A549 (cell line): ENCODE data around the gene CTLA4.

Experiments used
- MAFK ChIP-seq: fragments of 450-650 bp; IDR thresholded peaks from 2 replicates; pipeline ENCODE4 v1.6.1; 2014; ENCODE audit not compliant: partially characterized antibody
- POLR2A ChIP-seq: IDR thresholded peaks from 2 replicates; pipeline ENCODE4 v1.6.1; 2012; ENCODE audit warnings: mild to moderate bottlenecking, low read length
- SREBF2 ChIP-seq: fragments of 450-650 bp; IDR thresholded peaks from 2 replicates; pipeline ENCODE4 v1.6.1; 2014; ENCODE audit warnings: mild to moderate bottlenecking, moderate library complexity
- TF ChIP-seq, protein P1 (sequence below): fragments of 450-650 bp; IDR thresholded peaks from 2 replicates; pipeline ENCODE4 v1.6.1; 2014; ENCODE audit warnings: antibody characterized with exemption
- TF ChIP-seq, protein P2 (sequence below): fragments of >200 bp; sonication (Bioruptor Twin); formaldehyde crosslinking; IDR thresholded peaks from 3 replicates; pipeline ENCODE4 v1.5.1; 2016

DNA sequence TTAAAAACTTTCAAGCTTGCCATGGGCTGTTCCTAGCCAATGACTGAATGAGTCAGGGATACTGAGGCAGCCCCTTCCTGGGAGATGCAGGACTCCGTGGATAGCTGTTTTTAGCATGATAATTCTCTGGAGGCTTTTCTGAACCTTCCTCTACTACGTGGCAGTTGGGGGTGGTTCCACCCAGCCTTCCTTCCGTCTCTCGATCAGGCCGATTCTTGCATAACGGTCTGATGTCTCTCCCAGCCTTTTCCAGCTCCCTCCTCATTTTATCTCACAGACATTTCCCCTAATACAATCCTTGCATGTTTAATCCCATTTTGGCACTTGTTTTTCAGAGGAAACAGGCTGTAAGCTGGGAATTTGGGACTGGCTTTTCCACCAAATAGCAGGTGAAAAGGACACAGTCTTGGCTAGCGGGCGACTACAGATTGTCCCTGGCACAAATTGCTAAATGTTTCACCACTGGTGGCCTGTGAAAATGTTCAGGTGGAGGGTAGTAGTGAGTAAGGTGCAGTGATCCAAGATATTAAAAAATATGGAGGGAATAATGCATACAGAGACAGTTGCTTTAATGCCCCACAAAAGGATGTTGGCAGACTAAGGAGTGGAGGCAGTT, 21.0 kb upstream of the CTLA4 start:
- TF ChIP-seq MAFK: no peak
- no peak for TF ChIP-seq POLR2A
- no peak for TF ChIP-seq SREBF2
- TF ChIP-seq, protein P1, sequence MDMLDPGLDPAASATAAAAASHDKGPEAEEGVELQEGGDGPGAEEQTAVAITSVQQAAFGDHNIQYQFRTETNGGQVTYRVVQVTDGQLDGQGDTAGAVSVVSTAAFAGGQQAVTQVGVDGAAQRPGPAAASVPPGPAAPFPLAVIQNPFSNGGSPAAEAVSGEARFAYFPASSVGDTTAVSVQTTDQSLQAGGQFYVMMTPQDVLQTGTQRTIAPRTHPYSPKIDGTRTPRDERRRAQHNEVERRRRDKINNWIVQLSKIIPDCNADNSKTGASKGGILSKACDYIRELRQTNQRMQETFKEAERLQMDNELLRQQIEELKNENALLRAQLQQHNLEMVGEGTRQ: no peak
- TF ChIP-seq, protein P2, sequence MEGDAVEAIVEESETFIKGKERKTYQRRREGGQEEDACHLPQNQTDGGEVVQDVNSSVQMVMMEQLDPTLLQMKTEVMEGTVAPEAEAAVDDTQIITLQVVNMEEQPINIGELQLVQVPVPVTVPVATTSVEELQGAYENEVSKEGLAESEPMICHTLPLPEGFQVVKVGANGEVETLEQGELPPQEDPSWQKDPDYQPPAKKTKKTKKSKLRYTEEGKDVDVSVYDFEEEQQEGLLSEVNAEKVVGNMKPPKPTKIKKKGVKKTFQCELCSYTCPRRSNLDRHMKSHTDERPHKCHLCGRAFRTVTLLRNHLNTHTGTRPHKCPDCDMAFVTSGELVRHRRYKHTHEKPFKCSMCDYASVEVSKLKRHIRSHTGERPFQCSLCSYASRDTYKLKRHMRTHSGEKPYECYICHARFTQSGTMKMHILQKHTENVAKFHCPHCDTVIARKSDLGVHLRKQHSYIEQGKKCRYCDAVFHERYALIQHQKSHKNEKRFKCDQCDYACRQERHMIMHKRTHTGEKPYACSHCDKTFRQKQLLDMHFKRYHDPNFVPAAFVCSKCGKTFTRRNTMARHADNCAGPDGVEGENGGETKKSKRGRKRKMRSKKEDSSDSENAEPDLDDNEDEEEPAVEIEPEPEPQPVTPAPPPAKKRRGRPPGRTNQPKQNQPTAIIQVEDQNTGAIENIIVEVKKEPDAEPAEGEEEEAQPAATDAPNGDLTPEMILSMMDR: no peak
